Mesenchymal stem cell (in vitro differentiated cells and primary cell): ENCODE results near the gene ZNF841.

Source experiments
- DNase-seq: peaks from one replicate; pipeline ENCODE4 v3.0.0-alpha.2; 2013
- H2AFZ ChIP-seq: one replicate; pipeline ENCODE4 v1.6.1; 2013; ENCODE audit warnings: low read depth, mild to moderate bottlenecking, control low read depth, inconsistent platforms, low read length, moderate library complexity
- H2AK5ac ChIP-seq: 2 replicates; pipeline ENCODE4 v1.6.1; 2013; ENCODE audit warnings: low read length, moderate library complexity, mild to moderate bottlenecking, inconsistent platforms; ENCODE audit not compliant: severe bottlenecking
- H2BK120ac ChIP-seq: one replicate; pipeline ENCODE4 v1.6.1; 2013; ENCODE audit warnings: low read depth, mild to moderate bottlenecking, inconsistent platforms, low read length, moderate library complexity
- H2BK12ac ChIP-seq, 2 experiments: one replicate each; pipeline ENCODE4 v1.6.1; 2013; ENCODE audit warnings: inconsistent platforms in 2 of 2, low read length in 2 of 2, mild to moderate bottlenecking in 2 of 2, moderate library complexity in 2 of 2, control low read depth in 1 of 2
- H2BK15ac ChIP-seq: one replicate; pipeline ENCODE4 v1.6.1; 2013; ENCODE audit warnings: mild to moderate bottlenecking, low read depth, inconsistent platforms; ENCODE audit not compliant: poor library complexity, severe bottlenecking
- H2BK5ac ChIP-seq: 2 replicates; pipeline ENCODE4 v1.6.1; 2013; ENCODE audit warnings: low read depth, mild to moderate bottlenecking, low read length, control low read depth, inconsistent platforms; ENCODE audit not compliant: poor library complexity, severe bottlenecking
- H3K14ac ChIP-seq, 2 experiments: one replicate each; pipeline ENCODE4 v1.6.1; 2013; ENCODE audit warnings: inconsistent platforms in 2 of 2, low read length in 2 of 2, control low read depth in 1 of 2, mild to moderate bottlenecking in 1 of 2, moderate library complexity in 1 of 2
- H3K18ac ChIP-seq, 2 experiments: one replicate each; pipeline ENCODE4 v1.6.1; 2013; ENCODE audit warnings: inconsistent platforms in 2 of 2, low read length in 2 of 2, control low read depth in 1 of 2, low read depth in 1 of 2, mild to moderate bottlenecking in 1 of 2
- H3K23ac ChIP-seq, 2 experiments: one replicate each; pipeline ENCODE4 v1.6.1; 2013; ENCODE audit warnings: inconsistent platforms in 2 of 2, low read length in 2 of 2, mild to moderate bottlenecking in 2 of 2, moderate library complexity in 2 of 2, control low read depth in 1 of 2
- H3K27ac ChIP-seq: 2 replicates; pipeline ENCODE4 v1.5.1; 2013; ENCODE audit warnings: mild to moderate bottlenecking, moderate library complexity, low read length, control low read depth, inconsistent platforms; ENCODE audit not compliant: poor library complexity, severe bottlenecking
- H3K27me3 ChIP-seq, 2 experiments: 2 replicates each; pipeline versions ENCODE4 v1.6.1 to v1.7.0; 2013; ENCODE audit warnings: low read length in 2 of 2, mild to moderate bottlenecking in 2 of 2, moderate library complexity in 2 of 2, control low read depth in 1 of 2, inconsistent platforms in 1 of 2; ENCODE audit not compliant: control insufficient read depth in 1 of 2, insufficient read depth in 1 of 2
- H3K36me3 ChIP-seq, 2 experiments: 2 replicates each; pipeline versions ENCODE4 v1.6.1 to v1.7.0; 2013; ENCODE audit warnings: low read length in 2 of 2, control low read depth in 1 of 2, inconsistent platforms in 1 of 2, low read depth in 1 of 2, mild to moderate bottlenecking in 1 of 2; ENCODE audit not compliant: insufficient read depth in 2 of 2, control insufficient read depth in 1 of 2
- H3K4ac ChIP-seq, 2 experiments: one replicate each; pipeline ENCODE4 v1.6.1; 2013; ENCODE audit warnings: inconsistent platforms in 2 of 2, low read length in 2 of 2, mild to moderate bottlenecking in 2 of 2, moderate library complexity in 2 of 2, control low read depth in 1 of 2, low read depth in 1 of 2
- H3K4me1 ChIP-seq: 2 replicates; pipeline ENCODE4 v1.6.1; 2013; ENCODE audit warnings: low read depth, low read length, control low read depth; ENCODE audit not compliant: control insufficient read depth, insufficient read depth
- H3K4me2 ChIP-seq: 2 replicates; pipeline ENCODE4 v1.6.1; 2013; ENCODE audit warnings: low read length, mild to moderate bottlenecking, inconsistent platforms; ENCODE audit not compliant: poor library complexity, severe bottlenecking
- H3K4me3 ChIP-seq, 2 experiments: 2 replicates each; pipeline versions ENCODE4 v1.5.1 to v1.7.0; 2013; ENCODE audit warnings: low read length in 2 of 2, mild to moderate bottlenecking in 2 of 2, control low read depth in 1 of 2, low read depth in 1 of 2; ENCODE audit not compliant: insufficient read depth in 1 of 2
- H3K79me1 ChIP-seq: replicated peaks from 2 replicates; pipeline ENCODE4 v1.6.1; 2013; ENCODE audit warnings: mild to moderate bottlenecking, control low read depth, low read length, inconsistent platforms; ENCODE audit not compliant: poor library complexity, severe bottlenecking
- H3K9ac ChIP-seq: 2 replicates; pipeline ENCODE4 v1.7.0; 2013; ENCODE audit warnings: mild to moderate bottlenecking, low read length, moderate library complexity
- H3K9me3 ChIP-seq: 2 replicates; pipeline ENCODE4 v1.7.0; 2013; ENCODE audit warnings: mild to moderate bottlenecking, low read length; ENCODE audit not compliant: control insufficient read depth
- H4K8ac ChIP-seq: one replicate; pipeline ENCODE4 v1.6.1; 2013; ENCODE audit warnings: inconsistent platforms, mild to moderate bottlenecking, low read length, moderate library complexity
- H4K91ac ChIP-seq: one replicate; pipeline ENCODE4 v1.6.1; 2013; ENCODE audit warnings: mild to moderate bottlenecking, low read length, inconsistent platforms
- WGBS: methylation state at CpG from one replicate; pipeline ENCODE4 v1.1.7; 2013; ENCODE audit warnings: mixed read lengths; 5-methylcytosine and 5-hydroxymethylcytosine counted together

The ZNF841 gene

DNA sequence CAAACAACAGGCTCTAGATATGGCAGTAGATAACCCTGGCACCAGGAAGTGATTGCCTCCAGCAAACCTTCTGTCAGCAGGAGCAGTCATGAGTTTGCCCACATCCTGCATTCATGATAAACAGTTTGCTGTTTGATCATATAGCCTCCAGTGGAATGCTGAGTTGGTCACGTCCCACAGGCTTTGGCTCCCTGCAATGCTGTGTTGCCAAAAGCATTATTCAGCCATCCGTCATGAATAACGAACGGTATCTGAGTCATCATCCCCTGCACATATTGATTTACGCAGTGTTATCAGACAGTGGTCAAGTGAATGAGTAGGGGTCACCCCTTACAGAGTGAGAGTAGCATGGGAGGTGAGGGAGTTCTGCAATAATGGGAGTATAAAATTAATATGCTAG is 25.1 kb downstream of the ZNF841 start:
- 94% methylated on average over 5 of the region's 5 CpGs for WGBS
- H3K27me3 ChIP-seq: no peaks in the 10 kb centered on the region
- H2BK12ac ChIP-seq: no peak overlapping the region
- no peak overlapping the region for H3K4ac ChIP-seq
- H2BK15ac ChIP-seq: no peak overlapping the region
- no peak overlapping the region for H3K9ac ChIP-seq
- H3K79me1 ChIP-seq: peaks cover 19% of the 10 kb centered on the region
- no peak overlapping the region for H2BK5ac ChIP-seq
- peaks cover 99% of the 10 kb centered on the region for H3K9me3 ChIP-seq
- H3K4me1 ChIP-seq: no peaks in the 10 kb centered on the region
- H3K4me3 ChIP-seq: peak overlapping the region in 1 of 2 experiments; percentile 59
- no peak overlapping the region for H2BK120ac ChIP-seq
- no peak overlapping the region for H2AFZ ChIP-seq
- H3K4me2 ChIP-seq: no peak overlapping the region
- no peak overlapping the region for H4K8ac ChIP-seq
- no peak overlapping the region for H3K27ac ChIP-seq
- no peak overlapping the region for H3K23ac ChIP-seq
- H2AK5ac ChIP-seq: no peak overlapping the region
- H4K91ac ChIP-seq: no peak overlapping the region
- no peak overlapping the region for H3K14ac ChIP-seq
- H3K36me3 ChIP-seq: peaks cover 44 to 97% of the 10 kb centered on the region in 2 experiments
- H3K18ac ChIP-seq: no peak overlapping the region
- DNase-seq: no peak

DNA sequence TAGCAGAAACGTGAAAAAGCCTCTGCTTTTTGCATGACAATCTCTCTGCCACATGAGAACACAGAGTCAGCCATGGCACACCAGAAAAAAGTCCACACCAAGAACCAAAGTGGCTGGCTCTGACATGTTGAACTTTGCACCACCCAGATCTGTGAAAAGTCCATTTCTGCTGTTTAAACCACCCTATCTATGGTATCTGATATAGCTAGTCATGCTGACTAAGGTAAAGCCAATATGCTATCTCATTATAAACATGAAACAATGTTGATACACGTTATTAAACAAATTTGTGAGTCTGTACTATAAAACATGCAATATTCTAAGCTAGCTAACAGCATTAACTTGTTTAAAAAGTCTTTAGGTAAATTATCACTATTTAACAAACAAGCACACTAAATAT is 25.9 kb downstream of the ZNF841 start:
- Histone ChIP-seq H2BK5ac (no peak overlapping the region), H3K18ac (no peak overlapping the region), H3K23ac (no peak overlapping the region), H3K4me3 (peak overlapping the region in 1 of 2 experiments; percentile 59), H2BK12ac (no peak overlapping the region), H3K9ac (no peak overlapping the region), H3K9me3 (peaks cover 99% of the 10 kb centered on the region), H2AFZ (no peak overlapping the region), H2AK5ac (no peak overlapping the region), H4K8ac (no peak overlapping the region), H3K4me2 (no peak overlapping the region), H3K4me1 (no peaks in the 10 kb centered on the region), H3K79me1 (peaks cover 16% of the 10 kb centered on the region), H3K27ac (no peak overlapping the region), H3K14ac (no peak overlapping the region), H3K4ac (no peak overlapping the region), H3K27me3 (no peaks in the 10 kb centered on the region), H2BK15ac (no peak overlapping the region), H2BK120ac (no peak overlapping the region), H4K91ac (no peak overlapping the region), H3K36me3 (peaks cover 44 to 97% of the 10 kb centered on the region in 2 experiments)
- DNase-seq: no peak
- WGBS: 91% methylated on average over 1 of the region's 2 CpGs

DNA sequence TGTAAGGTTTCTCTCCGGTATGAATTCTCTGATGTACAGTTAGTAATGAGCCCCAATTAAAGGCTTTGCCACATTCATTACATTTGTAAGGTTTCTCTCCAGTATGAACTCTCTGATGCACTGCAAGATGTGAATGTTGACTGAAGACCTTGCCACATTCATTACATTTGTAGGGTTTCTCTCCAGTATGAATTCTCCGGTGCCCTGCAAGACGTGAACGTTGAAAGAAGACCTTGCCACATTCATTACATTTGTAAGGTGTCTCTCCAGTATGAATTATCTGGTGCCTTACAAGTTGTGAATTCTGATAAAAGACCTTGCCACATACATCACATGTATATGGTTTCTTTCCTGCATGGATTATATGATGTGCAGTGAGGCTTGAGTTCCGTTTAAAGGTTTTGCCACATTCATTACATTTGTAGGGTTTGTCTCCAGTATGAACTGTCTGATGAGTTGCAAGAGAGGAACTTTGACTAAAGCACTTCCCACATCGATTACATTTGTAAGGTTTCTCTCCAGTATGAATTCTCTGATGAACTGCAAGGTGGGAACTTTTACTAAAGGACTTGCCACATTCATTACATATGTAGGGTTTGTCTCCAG is 29.2 kb downstream of the ZNF841 start:
- Histone ChIP-seq H3K4me2 (no peak overlapping the region), H2AK5ac (no peak overlapping the region), H3K9me3 (peaks cover 98% of the 10 kb centered on the region), H3K79me1 (peaks cover 24% of the 10 kb centered on the region), H3K14ac (no peak overlapping the region), H3K9ac (no peak overlapping the region), H3K27ac (no peak overlapping the region), H3K18ac (no peak overlapping the region), H2BK12ac (no peak overlapping the region), H2BK5ac (no peak overlapping the region), H4K8ac (no peak overlapping the region), H2BK120ac (no peak overlapping the region), H3K4ac (no peak overlapping the region), H3K4me3 (peak overlapping the region in 1 of 2 experiments; percentile 57), H3K27me3 (no peaks in the 10 kb centered on the region), H2BK15ac (no peak overlapping the region), H3K4me1 (no peaks in the 10 kb centered on the region), H3K36me3 (peaks cover 48 to 91% of the 10 kb centered on the region in 2 experiments), H3K23ac (no peak overlapping the region), H4K91ac (no peak overlapping the region), H2AFZ (no peak overlapping the region)
- no peak for DNase-seq
- 98% methylated on average over 5 of the region's 6 CpGs for WGBS

DNA sequence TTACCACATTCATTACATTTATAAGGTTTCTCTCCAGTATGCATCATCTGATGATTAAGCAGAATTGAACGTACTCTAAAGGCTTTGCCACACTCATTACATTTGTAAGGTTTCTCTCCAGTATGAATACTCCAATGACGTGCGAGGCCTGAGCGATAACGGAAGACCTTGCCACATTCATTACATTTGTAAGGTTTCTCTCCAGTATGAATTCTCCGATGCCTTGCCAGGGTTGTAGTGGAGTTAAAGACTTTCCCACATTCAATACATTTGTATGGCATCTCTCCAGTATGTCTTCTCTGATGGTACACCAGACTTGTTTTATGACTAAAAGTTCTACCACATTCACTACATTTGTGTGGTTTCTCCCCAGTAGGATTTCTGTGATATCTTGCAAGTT is 30.2 kb downstream of the ZNF841 start:
- Histone ChIP-seq H3K79me1 (peaks cover 28% of the 10 kb centered on the region), H3K4ac (no peak overlapping the region), H4K91ac (no peak overlapping the region), H4K8ac (no peak overlapping the region), H3K27ac (no peak overlapping the region), H2AFZ (no peak overlapping the region), H3K4me1 (no peaks in the 10 kb centered on the region), H2AK5ac (no peak overlapping the region), H3K18ac (no peak overlapping the region), H2BK120ac (no peak overlapping the region), H3K36me3 (peaks cover 46 to 91% of the 10 kb centered on the region in 2 experiments), H2BK12ac (no peak overlapping the region), H2BK15ac (no peak overlapping the region), H3K14ac (no peak overlapping the region), H3K4me2 (no peak overlapping the region), H3K23ac (no peak overlapping the region), H3K9ac (no peak overlapping the region), H3K4me3 (peak overlapping the region in 1 of 2 experiments; percentile 57), H2BK5ac (no peak overlapping the region), H3K27me3 (no peaks in the 10 kb centered on the region), H3K9me3 (peaks cover 98% of the 10 kb centered on the region)
- 98% methylated on average over 5 of the region's 6 CpGs for WGBS
- no peak for DNase-seq
